ENCODE data around the gene CYTH2. TPM values are rescaled to one million over a fixed set of nuclear protein-coding genes. Genes with fewer than 3 reads are reported as not detected.
"Not testable (repeated sequence)": the region's sequence is repeated elsewhere in the genome, so short reads cannot be mapped to it uniquely, and the experiment has no call there.

Gene CYTH2
- total RNA-seq, 2 experiments from 2014 or later: 44.0 to 53.2 TPM

DNA sequence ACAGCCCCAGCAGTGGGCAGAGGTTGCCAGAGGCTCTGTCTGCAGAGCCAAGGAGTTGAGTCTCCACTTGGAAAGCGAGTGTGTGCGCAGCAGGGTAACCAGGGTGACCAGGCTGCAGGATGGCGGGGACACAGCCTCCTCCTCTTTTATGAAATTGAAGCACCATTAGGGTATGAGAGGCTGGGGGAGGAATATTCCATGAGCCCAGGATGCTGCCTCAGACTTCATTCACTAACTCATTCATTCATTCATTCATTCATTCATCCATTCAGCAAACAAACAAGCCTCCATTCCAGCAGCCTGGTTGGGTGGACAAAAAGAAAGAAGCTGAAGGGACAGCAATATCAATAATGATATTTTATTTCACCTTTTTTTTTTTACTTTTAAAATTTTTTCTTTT is 49.0 kb downstream of the CYTH2 start:
- Histone ChIP-seq H4K20me1 (ENCODE audit: insufficient read depth, low read length) (no peaks in the 10 kb centered on the region), H3K4me3 (ENCODE audit: low read depth, low read length, poor library complexity, severe bottlenecking) (no peak overlapping the region), H3K9me3 (ENCODE audit: low read length) (no peaks in the 10 kb centered on the region), H2AFZ (ENCODE audit: low read length) (no peak overlapping the region), H3K27ac (ENCODE audit: low read depth, low read length, poor library complexity, severe bottlenecking) (no peak overlapping the region), H3K79me2 (ENCODE audit: insufficient read depth, low read depth, low read length) (no peaks in the 10 kb centered on the region), H3K4me1 (ENCODE audit: insufficient read depth, low read length, poor library complexity, severe bottlenecking) (peaks cover 8% of the 10 kb centered on the region), H3K9me2 (ENCODE audit: insufficient read depth, low read length) (no peaks in the 10 kb centered on the region), H3K4me2 (ENCODE audit: low read length) (no peak overlapping the region), H3K36me3 (ENCODE audit: insufficient read depth, low read length) (no peaks in the 10 kb centered on the region)
- no TSS peak for BruUV-seq (replicated peaks)
- intact Hi-C loops (cut with micrococcal nuclease; ENCODE audit: unreplicated experiment): no loop called here
- ChIA-PET POLR2A (no interaction called here), CTCF (ENCODE audit: unreplicated experiment) (no interaction called here)
- TF ChIP-seq, protein P1, sequence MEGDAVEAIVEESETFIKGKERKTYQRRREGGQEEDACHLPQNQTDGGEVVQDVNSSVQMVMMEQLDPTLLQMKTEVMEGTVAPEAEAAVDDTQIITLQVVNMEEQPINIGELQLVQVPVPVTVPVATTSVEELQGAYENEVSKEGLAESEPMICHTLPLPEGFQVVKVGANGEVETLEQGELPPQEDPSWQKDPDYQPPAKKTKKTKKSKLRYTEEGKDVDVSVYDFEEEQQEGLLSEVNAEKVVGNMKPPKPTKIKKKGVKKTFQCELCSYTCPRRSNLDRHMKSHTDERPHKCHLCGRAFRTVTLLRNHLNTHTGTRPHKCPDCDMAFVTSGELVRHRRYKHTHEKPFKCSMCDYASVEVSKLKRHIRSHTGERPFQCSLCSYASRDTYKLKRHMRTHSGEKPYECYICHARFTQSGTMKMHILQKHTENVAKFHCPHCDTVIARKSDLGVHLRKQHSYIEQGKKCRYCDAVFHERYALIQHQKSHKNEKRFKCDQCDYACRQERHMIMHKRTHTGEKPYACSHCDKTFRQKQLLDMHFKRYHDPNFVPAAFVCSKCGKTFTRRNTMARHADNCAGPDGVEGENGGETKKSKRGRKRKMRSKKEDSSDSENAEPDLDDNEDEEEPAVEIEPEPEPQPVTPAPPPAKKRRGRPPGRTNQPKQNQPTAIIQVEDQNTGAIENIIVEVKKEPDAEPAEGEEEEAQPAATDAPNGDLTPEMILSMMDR (conservative IDR thresholded peaks at IDR 0.05; ENCODE audit: low read length): no peak
- no peak for TF ChIP-seq EZH2phosphoT487 (IDR thresholded peaks at IDR 0.05; ENCODE audit: borderline replicate concordance, low read depth, low read length)
- DNase-seq (ENCODE audit: low spot score): no peak

DNA sequence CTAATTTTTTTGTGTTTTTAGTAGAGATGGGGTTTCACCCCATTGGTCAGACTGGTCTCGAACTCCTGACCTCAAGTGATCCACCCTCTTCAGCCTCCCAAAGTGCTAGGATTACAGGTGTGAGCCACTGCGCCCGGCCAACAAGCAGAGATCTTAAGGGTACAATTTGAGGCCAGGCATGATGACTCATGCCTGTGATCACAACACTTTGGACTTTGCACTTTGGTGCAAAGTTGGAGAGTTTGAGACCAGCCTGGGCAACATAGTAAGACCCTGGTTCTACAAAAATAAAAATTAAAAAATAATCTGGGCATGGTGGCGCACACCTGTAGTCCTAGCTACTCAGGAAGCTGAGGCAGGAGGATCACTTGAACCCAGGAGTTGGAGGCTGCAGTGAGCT is 50.3 kb downstream of the CYTH2 start:
- intact Hi-C loops (cut with micrococcal nuclease; ENCODE audit: unreplicated experiment); H3K9me3 ChIP-seq (ENCODE audit: low read length); H4K20me1 ChIP-seq (ENCODE audit: insufficient read depth, low read length); H3K4me1 ChIP-seq (ENCODE audit: insufficient read depth, low read length, poor library complexity, severe bottlenecking); BruUV-seq (replicated peaks); H3K4me3 ChIP-seq (ENCODE audit: low read depth, low read length, poor library complexity, severe bottlenecking); H3K4me2 ChIP-seq (ENCODE audit: low read length); H3K79me2 ChIP-seq (ENCODE audit: insufficient read depth, low read depth, low read length); DNase-seq (ENCODE audit: low spot score); H3K9me2 ChIP-seq (ENCODE audit: insufficient read depth, low read length); CTCF ChIA-PET (ENCODE audit: unreplicated experiment); H3K36me3 ChIP-seq (ENCODE audit: insufficient read depth, low read length); H3K27ac ChIP-seq (ENCODE audit: low read depth, low read length, poor library complexity, severe bottlenecking); H2AFZ ChIP-seq (ENCODE audit: low read length): not testable (repeated sequence)
- POLR2A ChIA-PET: interaction anchor here (0.6 kb wide), 1 partner anchor 54 kb away, joined by 4 read pairs; no protein-coding TSS in a partner anchor

DNA sequence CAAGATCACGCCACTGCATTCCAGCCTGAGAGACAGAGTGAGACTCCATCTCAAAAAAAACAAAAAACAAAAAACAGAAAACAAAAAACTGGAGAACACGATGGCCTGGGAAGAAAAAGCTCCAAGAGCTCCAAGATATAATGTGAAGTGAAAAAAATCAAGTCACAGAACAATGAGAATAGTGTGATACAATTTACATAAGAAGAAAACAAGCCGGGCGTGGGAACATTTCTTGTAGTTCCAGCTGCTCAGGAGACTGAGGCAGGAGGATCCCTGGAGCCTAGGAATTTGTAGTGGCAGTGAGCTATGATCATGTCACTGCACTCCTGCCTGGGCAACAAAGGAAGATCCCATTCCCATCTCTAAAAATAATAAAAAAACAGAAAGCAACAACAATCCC is 51.0 kb downstream of the CYTH2 start:
- no peak overlapping the region for H3K4me2 ChIP-seq (ENCODE audit: low read length)
- CTCF ChIA-PET (ENCODE audit: unreplicated experiment): no interaction called here
- POLR2A ChIA-PET: interaction anchor here (0.7 kb wide), 1 partner anchor 61 kb away, joined by 3 read pairs; no protein-coding TSS in a partner anchor

More for the DNA sequence above, 51.0 kb downstream of the CYTH2 start:
- Histone ChIP-seq H3K4me3 (ENCODE audit: low read depth, low read length, poor library complexity, severe bottlenecking) (no peak overlapping the region), H4K20me1 (ENCODE audit: insufficient read depth, low read length) (no peaks in the 10 kb centered on the region), H3K9me3 (ENCODE audit: low read length) (no peaks in the 10 kb centered on the region), H3K27ac (ENCODE audit: low read depth, low read length, poor library complexity, severe bottlenecking) (no peak overlapping the region), H3K36me3 (ENCODE audit: insufficient read depth, low read length) (no peaks in the 10 kb centered on the region), H3K9me2 (ENCODE audit: insufficient read depth, low read length) (no peaks in the 10 kb centered on the region), H3K4me1 (ENCODE audit: insufficient read depth, low read length, poor library complexity, severe bottlenecking) (no peaks in the 10 kb centered on the region), H2AFZ (ENCODE audit: low read length) (no peak overlapping the region), H3K79me2 (ENCODE audit: insufficient read depth, low read depth, low read length) (no peaks in the 10 kb centered on the region)
- no peak for DNase-seq (ENCODE audit: low spot score)
- BruUV-seq (replicated peaks): no TSS peak
- no peak for TF ChIP-seq EZH2phosphoT487 (IDR thresholded peaks at IDR 0.05; ENCODE audit: borderline replicate concordance, low read depth, low read length)
- TF ChIP-seq, protein P1 (conservative IDR thresholded peaks at IDR 0.05; ENCODE audit: low read length): no peak
- intact Hi-C loops (cut with micrococcal nuclease; ENCODE audit: unreplicated experiment): no loop called here
